GM10248 (cell line): ENCODE data around the gene DPYD.

Experiments used
- CTCF ChIA-PET: fragments of 300-600 bp; sonication (Branson Sonifier 250); formaldehyde crosslinking; extraction: SDS; loops from one replicate; lab custom pipeline; 2021; ENCODE audit warnings: antibody characterized with exemption; lab: Yijun Ruan, JAX
- POLR2A ChIA-PET: fragments of 350-650 bp; sonication (Branson Sonifier 250); formaldehyde crosslinking; extraction: SDS; loops from one replicate; lab custom pipeline; 2020; ENCODE audit warnings: antibody characterized with exemption; lab: Yijun Ruan, JAX
- DNase-seq: peaks from one replicate; pipeline ENCODE4 v3.0.0; 2012; ENCODE audit errors: extremely low spot score
- TF ChIP-seq, protein P1 (sequence below): IDR thresholded peaks from 2 replicates; pipeline ENCODE4 v1.5.1; 2012; ENCODE audit warnings: mild to moderate bottlenecking, low read depth; ENCODE audit errors: extremely low read depth, missing control alignments, control extremely low read depth

Gene DPYD

DNA sequence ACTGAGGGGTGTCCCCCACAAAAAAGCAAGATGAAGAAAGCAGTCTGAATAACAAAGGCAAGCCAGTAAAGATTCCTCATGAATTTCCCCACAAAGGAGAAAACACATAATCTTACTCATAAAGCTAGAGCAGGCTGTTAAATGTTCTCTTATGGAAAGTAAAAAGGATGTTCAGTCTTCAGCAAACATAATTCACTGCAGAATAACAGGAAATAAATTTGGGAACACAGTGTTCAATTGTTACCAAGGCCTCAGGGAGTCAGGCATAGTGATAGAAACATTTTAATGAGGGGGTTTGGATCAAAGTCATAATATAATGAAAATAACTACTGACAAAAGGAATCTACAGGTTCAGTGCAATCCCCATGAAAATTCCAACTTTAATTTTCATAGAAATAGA lies 297.6 kb downstream of the DPYD start:
- CTCF ChIA-PET = no interaction called here
- TF ChIP-seq, protein P1, sequence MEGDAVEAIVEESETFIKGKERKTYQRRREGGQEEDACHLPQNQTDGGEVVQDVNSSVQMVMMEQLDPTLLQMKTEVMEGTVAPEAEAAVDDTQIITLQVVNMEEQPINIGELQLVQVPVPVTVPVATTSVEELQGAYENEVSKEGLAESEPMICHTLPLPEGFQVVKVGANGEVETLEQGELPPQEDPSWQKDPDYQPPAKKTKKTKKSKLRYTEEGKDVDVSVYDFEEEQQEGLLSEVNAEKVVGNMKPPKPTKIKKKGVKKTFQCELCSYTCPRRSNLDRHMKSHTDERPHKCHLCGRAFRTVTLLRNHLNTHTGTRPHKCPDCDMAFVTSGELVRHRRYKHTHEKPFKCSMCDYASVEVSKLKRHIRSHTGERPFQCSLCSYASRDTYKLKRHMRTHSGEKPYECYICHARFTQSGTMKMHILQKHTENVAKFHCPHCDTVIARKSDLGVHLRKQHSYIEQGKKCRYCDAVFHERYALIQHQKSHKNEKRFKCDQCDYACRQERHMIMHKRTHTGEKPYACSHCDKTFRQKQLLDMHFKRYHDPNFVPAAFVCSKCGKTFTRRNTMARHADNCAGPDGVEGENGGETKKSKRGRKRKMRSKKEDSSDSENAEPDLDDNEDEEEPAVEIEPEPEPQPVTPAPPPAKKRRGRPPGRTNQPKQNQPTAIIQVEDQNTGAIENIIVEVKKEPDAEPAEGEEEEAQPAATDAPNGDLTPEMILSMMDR = no peak
- no peak for DNase-seq
- POLR2A ChIA-PET = no interaction called here

DNA sequence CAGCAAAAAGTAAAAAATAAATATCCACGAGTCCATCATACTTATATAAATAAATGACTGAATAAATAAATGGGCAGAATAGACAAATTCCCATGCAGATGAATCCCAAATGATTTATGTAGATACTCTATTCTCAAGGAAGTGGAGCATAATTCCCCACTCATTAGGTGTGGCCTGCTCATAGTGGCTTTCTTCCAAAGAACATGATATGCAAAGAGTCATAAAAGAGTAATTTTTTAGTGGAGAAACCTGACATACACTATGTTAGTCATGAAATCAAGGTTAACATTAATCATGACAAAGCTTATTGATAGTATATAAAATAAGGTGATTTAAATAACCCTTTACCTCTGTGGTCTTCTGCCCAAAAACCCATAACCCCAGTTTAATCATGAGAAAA lies 298.9 kb downstream of the DPYD start:
- CTCF ChIA-PET = no interaction called here
- TF ChIP-seq, protein P1 = no peak
- no peak for DNase-seq
- POLR2A ChIA-PET = no interaction called here

DNA sequence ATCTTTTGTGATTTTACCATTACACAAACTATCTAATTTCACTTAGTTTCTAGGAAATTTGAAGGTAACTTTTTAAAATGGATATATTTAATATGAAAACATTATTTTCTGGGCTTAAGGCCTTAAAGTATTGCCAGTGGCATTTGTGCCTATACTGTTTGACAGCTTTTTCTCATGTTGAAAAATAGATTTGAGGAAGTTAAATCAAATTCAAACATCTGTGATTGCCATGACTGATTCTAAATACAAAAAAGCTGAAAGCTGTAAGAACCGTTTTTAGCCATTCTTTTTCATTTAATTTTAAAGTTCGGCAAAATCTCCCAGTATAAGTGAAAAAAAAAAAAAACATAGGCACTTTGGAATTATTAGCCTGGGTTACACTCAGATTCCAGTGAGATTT lies 301.1 kb downstream of the DPYD start:
- POLR2A ChIA-PET = no interaction called here
- TF ChIP-seq, protein P1 = no peak
- DNase-seq = no peak
- CTCF ChIA-PET = no interaction called here

DNA sequence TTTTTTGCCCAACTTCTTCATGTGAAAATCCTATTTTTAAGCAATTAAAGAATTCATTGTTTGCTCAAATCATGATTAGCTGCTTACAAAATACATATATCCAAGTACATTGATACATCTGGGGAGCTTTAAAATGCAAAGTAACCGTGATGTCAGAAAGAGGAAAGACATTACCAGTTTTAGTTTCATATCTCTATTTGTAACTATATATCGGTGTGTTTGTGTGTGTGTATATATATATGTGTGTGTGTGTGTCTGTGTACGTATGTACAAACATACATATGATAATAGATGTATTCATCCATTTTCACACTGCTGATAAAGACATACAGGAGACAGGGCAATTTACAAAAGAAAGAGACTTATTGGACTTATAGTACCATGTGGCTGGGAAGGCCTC lies 310.1 kb downstream of the DPYD start:
- TF ChIP-seq, protein P1 = no peak
- ChIA-PET POLR2A (no interaction called here), CTCF (no interaction called here)
- no peak for DNase-seq

DNA sequence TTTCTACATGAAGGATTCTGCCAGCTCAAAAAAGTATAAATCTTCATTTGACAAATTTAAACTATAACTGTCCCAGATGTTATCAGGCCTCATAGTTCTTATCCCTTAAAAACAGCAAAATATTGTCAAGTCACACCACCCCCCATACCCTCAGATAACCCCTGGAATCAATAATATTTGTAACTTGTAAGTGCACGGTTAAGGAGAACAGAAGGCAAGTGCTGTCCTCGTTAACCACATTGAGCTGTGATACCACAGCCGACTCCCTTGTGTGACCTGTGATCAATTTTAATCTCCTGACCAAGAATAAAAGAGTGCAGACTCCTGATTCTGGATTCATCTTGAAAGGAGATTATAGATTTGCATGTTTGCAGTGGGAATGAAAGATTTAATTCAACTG lies 310.7 kb downstream of the DPYD start:
- CTCF ChIA-PET = interaction anchor here (1.2 kb wide), 1 partner anchor 443 kb away, joined by 3 read pairs; no protein-coding TSS in a partner anchor
- POLR2A ChIA-PET = no interaction called here
- DNase-seq = no peak
- TF ChIP-seq, protein P1 = no peak

DNA sequence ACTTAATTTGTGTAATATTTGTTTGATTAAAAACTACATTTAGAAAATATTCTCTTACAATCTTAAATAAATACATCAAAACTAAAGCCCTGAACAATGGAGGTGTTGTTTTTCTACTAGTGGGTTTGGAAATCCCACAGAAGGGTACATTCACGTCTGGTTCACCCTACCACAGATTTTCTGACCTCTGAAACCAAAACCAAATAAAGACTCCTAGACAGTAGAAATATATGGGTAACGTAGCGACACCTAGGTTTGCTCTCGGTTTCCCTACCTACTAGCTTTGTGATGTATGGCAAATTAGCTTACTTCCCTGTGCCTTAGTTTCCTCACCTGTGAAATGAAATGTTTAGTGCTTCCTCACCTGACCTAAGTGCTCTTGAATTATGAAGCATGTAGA lies 312.6 kb downstream of the DPYD start:
- ChIA-PET CTCF (no interaction called here), POLR2A (no interaction called here)
- no peak for DNase-seq
- TF ChIP-seq, protein P1 = no peak

DNA sequence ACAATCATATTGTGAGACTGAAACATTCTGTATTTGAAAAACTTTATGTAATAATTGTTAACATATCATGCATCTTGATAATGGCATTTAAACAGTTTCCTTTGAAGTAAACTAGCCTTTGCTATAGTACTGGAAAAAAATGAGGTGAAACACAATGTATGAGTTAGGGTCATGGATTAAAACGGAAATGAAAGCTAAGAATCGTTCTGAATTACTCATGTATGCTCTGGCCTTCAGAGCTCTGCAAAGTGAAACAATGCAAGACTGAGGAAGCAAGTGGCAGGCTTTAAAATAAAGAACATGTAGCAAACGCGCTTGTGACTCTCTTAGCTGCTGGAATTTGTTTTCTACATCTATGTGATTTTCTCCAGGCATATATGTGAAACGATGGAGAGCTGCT lies 317.1 kb downstream of the DPYD start:
- DNase-seq = no peak
- ChIA-PET CTCF (interaction anchor here (0.7 to 1.4 kb wide), 2 partner anchors 10 to 13 kb away, joined by 3 to 5 read pairs; no protein-coding TSS in a partner anchor), POLR2A (no interaction called here)
- TF ChIP-seq, protein P1 = no peak
